Renal cortical epithelial cell (primary cell): ENCODE results near the gene ART1. TPM values are rescaled to one million over a fixed set of nuclear protein-coding genes. Genes with fewer than 3 reads are reported as not detected.

Source experiments
- DNase-seq: peaks from one replicate; pipeline ENCODE4 v3.0.0-alpha.2; 2011; ENCODE audit warnings: low read depth
- total RNA-seq: library from RNA; depleted of rRNA; stranded (reverse); fragments of >200 nt; gene quantifications from 2 replicates; pipeline ENCODE4 v1.2.3, GENCODE V29; 2014

Gene ART1
- total RNA-seq, 1 donor from 2014 or later: not detected

DNA sequence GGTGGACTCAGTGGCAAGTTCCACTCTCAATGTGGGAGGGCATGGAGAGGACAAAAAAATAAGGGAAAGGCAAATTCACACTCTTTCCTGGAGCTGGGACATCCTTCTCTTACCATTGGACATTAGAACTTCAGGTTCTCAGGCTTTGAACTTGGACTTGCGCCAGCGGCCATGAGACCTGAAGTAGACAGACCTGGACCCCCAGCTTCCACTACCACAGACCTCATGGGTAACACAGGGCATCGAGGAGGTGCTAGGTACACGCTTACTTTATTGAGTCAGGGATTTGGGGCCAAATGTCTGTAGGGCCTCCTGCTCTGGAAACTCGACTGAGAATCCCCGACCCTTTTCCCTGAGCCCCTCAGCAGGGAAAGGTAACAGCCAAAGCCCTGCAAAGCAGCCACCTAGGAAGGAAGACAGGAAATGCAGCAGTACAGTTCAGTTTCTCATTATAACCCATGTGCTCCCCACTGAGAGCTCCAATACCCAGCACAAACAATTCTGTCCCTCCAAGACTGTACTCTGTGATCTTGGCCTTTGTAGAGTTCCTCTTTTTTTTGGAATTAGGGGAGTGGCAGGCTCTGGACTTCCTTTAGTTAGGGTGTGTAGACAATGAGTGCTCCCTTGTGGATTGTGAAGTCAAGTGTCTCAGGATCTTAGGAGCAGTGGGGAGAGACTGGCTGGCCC, 20.6 kb downstream of the ART1 start:
- DNase-seq: no peak

DNA sequence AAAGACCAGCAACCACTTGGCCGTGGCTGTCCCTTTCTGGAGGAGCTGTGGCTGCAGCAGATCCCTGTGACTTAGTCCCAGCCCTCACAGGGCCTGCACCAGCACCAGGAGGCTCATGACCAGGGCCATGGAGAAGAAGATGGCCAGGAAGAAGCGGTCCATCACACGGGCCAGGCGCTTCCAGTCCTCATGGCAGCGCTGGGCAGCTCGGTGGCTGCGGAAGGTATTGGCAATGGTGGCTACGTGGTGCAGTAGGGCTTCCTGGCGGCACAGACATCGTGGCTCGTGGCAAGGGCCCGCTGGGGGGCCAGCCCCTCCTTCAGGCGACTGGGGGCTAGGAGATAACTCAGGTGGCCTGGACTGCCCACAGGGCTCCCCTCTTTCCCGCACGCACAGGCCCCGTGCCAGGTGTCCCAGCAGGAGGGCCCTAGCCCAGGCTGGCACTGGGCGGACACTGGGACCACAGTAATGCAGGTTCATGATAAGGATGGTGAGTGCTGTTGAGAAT, 21.1 kb downstream of the ART1 start:
- DNase-seq: no peak

- no peak for DNase-seq
These were observed 22.5 kb downstream of the ART1 start for GRCh38 chr11:3667149-3668035.

DNA sequence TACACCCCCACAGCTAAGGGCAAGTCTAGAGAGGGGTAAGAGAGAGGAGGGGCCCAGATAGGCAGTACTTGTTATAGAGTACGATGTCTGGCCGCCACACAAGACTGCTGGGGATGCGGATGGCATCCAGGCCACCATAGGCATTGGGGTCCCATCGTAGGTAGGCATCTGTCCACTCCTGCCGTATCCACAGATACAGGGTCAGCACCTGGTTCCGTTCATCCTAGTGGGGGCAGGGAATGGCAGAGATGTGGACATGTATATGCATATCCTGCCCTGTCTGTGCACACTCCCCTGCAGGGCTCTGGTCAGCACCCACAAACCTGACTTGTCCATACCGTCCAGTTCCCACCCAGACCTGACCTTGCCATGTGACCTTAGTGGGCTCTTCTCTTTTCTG, 24.2 kb downstream of the ART1 start:
- no peak for DNase-seq

DNA sequence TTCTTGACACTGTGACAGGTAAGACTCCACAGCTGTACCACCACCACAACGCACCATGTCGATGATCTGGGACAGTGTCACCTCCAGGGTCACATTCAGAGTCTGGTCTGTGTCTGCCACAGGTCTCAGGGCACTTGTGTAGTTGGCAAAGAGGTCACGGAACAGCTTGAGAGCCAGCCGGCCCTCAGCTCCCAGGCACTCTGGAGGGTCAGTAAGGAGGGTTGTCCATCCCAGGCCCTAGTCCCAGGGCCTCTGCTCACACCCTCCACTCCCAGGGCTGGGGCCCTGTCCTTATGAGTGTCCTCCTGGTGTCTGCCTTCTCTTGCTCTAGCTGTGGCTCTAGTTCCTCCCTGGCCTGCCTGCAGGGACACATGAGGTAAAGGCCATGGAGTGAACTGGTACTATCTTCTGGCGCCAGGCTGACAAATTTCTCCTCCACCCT, 24.8 kb downstream of the ART1 start:
- no peak for DNase-seq

DNA sequence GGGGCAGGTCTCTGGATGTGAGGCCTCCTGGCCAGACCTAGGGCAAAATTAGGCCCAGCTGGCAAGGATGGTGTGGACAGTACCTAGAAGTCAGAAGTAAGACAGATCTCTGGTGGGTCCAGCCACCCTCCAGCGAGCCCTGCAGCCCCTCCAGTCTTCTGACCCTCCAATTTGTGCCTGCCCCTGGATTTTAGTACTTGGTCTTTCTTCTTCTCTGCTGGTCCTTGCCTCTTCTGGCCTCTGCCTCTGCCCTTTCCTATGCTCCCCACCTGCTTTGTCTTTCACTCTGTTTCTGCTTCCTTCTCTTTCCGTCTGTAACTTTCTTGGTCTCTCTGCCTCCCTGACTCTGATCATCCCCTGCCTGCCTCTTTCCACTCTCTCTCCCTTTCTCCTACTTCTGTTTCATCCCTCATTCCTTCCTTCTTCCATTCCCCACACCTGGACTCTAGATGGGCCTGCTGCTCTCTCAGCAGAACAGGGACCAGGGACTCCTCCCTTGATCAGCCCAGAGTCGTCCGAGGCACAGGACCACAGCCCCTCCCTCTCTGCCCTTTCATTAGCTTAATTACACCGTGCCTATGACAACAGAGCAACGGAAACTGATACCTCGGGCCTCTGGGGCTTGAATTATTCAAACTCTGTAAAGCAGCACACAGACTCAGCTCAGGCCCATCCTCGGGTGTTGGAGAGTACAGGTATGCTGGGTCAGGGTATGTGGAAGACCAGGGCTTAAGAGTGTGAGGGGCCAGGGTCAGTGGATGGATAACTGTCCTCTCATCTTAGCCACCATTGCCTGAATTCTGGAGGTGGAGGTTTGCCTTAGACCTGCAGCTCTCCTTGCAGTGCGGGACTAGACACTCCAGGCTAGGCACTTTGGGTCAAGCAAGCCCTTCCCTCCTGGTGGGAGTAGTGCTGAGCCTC, 26.7 kb downstream of the ART1 start, which contains the start of gene CHRNA10:
TSS of gene CHRNA10 (minus strand) at position 51 of the 921 bp plus-strand sequence. CDS start 72 bp downstream, outside the sequence.
- no peak for DNase-seq

- peak; percentile 98 for DNase-seq
These were observed 29.3 kb downstream of the ART1 start for GRCh38 chr11:3674189-3674588.

GRCh38 chr11:3675971-3676370, 31.0 kb downstream of the ART1 start:
- peak; percentile 26 for DNase-seq

- DNase-seq: no peak
These were observed 34.1 kb downstream of the ART1 start for GRCh38 chr11:3679077-3679476.

DNA sequence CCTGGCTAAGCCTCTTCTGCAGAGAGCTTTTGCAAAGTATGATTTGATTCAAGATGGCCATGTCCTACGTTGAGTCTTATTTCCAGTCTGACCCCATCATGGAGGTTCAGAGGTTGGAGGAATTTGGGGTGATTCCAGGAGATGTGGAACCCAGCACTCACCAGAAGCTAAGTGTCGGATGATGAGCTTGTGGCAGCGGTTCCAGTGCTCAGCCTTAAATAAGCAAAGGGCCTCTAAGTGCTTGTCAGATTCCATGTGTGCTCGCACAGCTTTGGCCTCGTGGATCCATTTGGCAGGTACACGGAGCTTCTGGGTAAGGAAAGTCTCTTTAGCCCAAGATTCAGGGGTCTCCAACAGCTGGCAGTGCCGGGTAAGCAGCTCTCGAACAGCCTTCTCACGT, 38.1 kb downstream of the ART1 start:
- no peak for DNase-seq

DNA sequence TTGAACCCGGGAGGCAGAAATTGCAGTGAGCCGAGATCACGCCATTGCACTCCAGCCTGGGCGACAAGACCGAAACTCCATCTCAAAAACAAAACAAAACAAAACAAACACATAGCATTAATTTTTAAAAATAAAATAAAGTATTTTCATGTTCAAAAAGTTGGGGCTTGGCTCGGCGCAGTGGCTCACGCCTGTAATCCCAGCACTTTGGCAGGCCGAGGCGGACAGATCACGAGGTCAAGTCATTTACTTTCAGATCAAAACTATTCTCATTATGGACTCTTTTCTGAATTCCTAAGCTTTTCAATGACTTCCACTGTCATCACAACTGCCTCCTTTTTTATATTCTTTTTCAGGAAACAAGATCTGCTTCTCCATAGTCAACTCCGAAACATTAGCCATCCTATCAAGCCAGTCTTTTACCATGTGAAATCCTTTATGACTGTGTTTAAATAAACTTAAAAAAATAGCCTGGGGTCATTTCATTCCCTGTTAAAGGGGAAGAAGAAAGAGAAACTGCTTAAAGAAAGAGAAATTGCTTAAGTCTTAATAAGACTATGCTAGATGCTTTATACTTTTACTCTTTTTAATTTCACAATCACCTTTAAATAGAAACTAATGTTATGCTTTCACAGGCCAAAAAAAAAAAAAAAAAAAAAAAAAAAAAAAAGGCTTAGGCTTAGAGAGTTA, 39.3 kb downstream of the ART1 start:
- DNase-seq: no peak

GRCh38 chr11:3684819-3685172, 39.9 kb downstream of the ART1 start:
- no peak for DNase-seq

DNA sequence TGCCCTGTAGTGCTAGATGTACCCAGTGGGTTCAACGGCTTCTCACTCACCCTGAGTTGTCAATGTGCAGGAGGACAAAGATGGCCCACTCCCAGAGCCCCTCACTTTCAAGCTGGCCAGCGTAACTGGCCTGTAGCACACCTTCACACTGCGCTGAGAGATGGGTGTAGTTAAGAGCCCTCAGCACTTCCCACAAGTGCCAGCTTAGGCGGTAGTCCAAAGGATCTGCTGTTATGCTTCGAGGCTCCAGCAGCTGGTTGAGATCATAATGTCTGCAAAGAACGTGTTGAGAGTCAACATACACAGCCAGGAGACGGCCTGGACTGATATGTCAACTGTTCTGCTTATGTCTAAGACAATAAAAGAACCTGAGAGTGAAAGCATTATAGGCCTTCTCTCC, 41.0 kb downstream of the ART1 start:
- DNase-seq: no peak

DNA sequence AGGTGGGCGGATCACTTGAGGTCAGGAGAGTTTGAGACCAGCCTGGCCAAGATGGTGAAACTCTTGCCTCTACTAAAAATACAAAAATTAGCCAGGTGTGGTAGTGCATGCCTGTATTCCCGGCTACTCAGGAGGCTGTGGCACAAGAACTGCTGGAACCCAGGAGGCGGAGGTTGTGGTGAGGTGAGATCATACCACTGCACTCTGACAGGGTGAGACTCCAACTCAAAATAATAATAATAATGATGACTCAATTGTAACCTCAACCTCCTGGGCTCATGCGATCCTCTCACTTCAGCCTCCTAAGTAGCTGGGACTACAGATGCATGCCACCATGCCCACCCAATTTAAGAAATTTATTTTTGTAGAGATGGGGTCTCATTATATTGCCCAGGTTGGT, 41.8 kb downstream of the ART1 start:
- no peak for DNase-seq

- DNase-seq: no peak
These were observed 55.5 kb downstream of the ART1 start for GRCh38 chr11:3700410-3700809.

GRCh38 chr11:3700910-3701309, 56.0 kb downstream of the ART1 start:
- no peak for DNase-seq

- no peak for DNase-seq
These were observed 58.5 kb downstream of the ART1 start for GRCh38 chr11:3703383-3703782.

- DNase-seq: no peak
These were observed 62.2 kb downstream of the ART1 start for GRCh38 chr11:3707176-3707575.

GRCh38 chr11:3709977-3710376, 65.0 kb downstream of the ART1 start:
- peak; percentile 23 for DNase-seq

GRCh38 chr11:3710485-3711259, 65.7 kb downstream of the ART1 start:
- DNase-seq: no peak
